Measurements from ENCODE around the gene CD47.

CD47 gene

GRCh38 chr3:108046247-108046646, 44.6 kb downstream of the CD47 start:
- DNase-seq, result no peak

GRCh38 chr3:108044699-108045098, 46.1 kb downstream of the CD47 start:
- DNase-seq, result no peak

- DNase-seq, result no peak
These were observed 48.5 kb downstream of the CD47 start for GRCh38 chr3:108042300-108042699.

GRCh38 chr3:108041253-108041652, 49.6 kb downstream of the CD47 start:
- no peak for DNase-seq

GRCh38 chr3:108037770-108038169, 53.1 kb downstream of the CD47 start:
- no peak for DNase-seq

- DNase-seq, result no peak
These were observed 53.7 kb downstream of the CD47 start for GRCh38 chr3:108036984-108037741.

- DNase-seq, result no peak
These were observed 54.4 kb downstream of the CD47 start for GRCh38 chr3:108036401-108036800.

GRCh38 chr3:108035751-108036150, 55.1 kb downstream of the CD47 start:
- DNase-seq, result no peak

GRCh38 chr3:108031895-108032294, 58.9 kb downstream of the CD47 start:
- no peak for DNase-seq

- no peak for DNase-seq
These were observed 59.9 kb downstream of the CD47 start for GRCh38 chr3:108030960-108031359.

GRCh38 chr3:108029466-108029865, 61.4 kb downstream of the CD47 start:
- no peak for DNase-seq

- no peak for DNase-seq
These were observed 61.9 kb downstream of the CD47 start for GRCh38 chr3:108028896-108029295.

GRCh38 chr3:108025177-108025576, 65.7 kb downstream of the CD47 start:
- DNase-seq, result no peak

- no peak for DNase-seq
These were observed 66.5 kb downstream of the CD47 start for GRCh38 chr3:108024146-108024850.

GRCh38 chr3:108022256-108023150, 68.3 kb downstream of the CD47 start:
- no peak for DNase-seq

- no peak for DNase-seq
These were observed 69.3 kb downstream of the CD47 start for GRCh38 chr3:108021533-108021932.

GRCh38 chr3:108021131-108021530, 69.7 kb downstream of the CD47 start:
- no peak for DNase-seq

- DNase-seq, result no peak
These were observed 72.3 kb downstream of the CD47 start for GRCh38 chr3:108018552-108018951.

- DNase-seq, result no peak
These were observed 73.2 kb downstream of the CD47 start for GRCh38 chr3:108017587-108017986.

- no peak for DNase-seq
These were observed 75.9 kb downstream of the CD47 start for GRCh38 chr3:108014943-108015342.

GRCh38 chr3:108013141-108014055, 77.4 kb downstream of the CD47 start:
- DNase-seq, result no peak

GRCh38 chr3:108012304-108012703, 78.5 kb downstream of the CD47 start:
- DNase-seq, result no peak

Measured in NCI-H526 (cell line).